CD14-positive monocyte (primary cell): Measurements from ENCODE around the gene ULBP3. TPM values are rescaled to one million over a fixed set of nuclear protein-coding genes. Genes with fewer than 3 reads are reported as not detected.

Source experiments
- DNase-seq, 3 donors: peaks; one replicate each; pipeline ENCODE4 v3.0.0-alpha.2; 2011 to 2022
- H2AFZ ChIP-seq: 2 replicates; pipeline ENCODE4 v1.6.0; 2012; ENCODE audit warnings: mild to moderate bottlenecking, low read depth, low read length, inconsistent platforms; ENCODE audit not compliant: insufficient read depth, poor library complexity, severe bottlenecking
- H3K27ac ChIP-seq, 2 donors: 1 replicate in 1 of 2; 2 replicates in 1 of 2; pipeline ENCODE4 v1.5.1; 2012 to 2013; ENCODE audit warnings: low read length in 2 of 2, control low read depth in 1 of 2, inconsistent platforms in 1 of 2, low read depth in 1 of 2, mild to moderate bottlenecking in 1 of 2
- H3K27me3 ChIP-seq, 2 donors: one replicate each; pipeline versions ENCODE4 v1.6.0 to v1.6.1; 2011 to 2013; ENCODE audit warnings: low read length in 2 of 2; ENCODE audit not compliant: control insufficient read depth in 2 of 2, insufficient read depth in 2 of 2
- H3K36me3 ChIP-seq, 2 donors: replicated peaks in 1 of 2; 1 replicate in 1 of 2; 2 replicates in 1 of 2; pipeline versions ENCODE4 v1.5.1 to v1.6.1; 2012 to 2013; ENCODE audit warnings: low read length in 2 of 2, control low read depth in 1 of 2, inconsistent platforms in 1 of 2, mild to moderate bottlenecking in 1 of 2; ENCODE audit not compliant: insufficient read depth in 2 of 2, control insufficient read depth in 1 of 2
- H3K4me1 ChIP-seq, 2 donors: 1 replicate in 1 of 2; 2 replicates in 1 of 2; pipeline versions ENCODE4 v1.5.1 to v1.6.1; 2012 to 2013; ENCODE audit warnings: low read length in 2 of 2, control low read depth in 1 of 2, inconsistent platforms in 1 of 2, mild to moderate bottlenecking in 1 of 2, moderate library complexity in 1 of 2; ENCODE audit not compliant: insufficient read depth in 2 of 2, control insufficient read depth in 1 of 2
- H3K4me2 ChIP-seq: replicated peaks from 2 replicates; pipeline ENCODE3; 2012; ENCODE audit warnings: low read length, moderate library complexity, mild to moderate bottlenecking; ENCODE audit not compliant: poor library complexity, severe bottlenecking; ENCODE audit errors: extremely low read depth
- H3K4me3 ChIP-seq, 3 experiments: fragments of 200-600 bp in 1 of 3; sonication (generic) in 1 of 3; replicated peaks in 1 of 3; 1 replicate in 2 of 3; 2 replicates in 1 of 3; pipeline ENCODE4 v1.5.1; 2011 to 2013; ENCODE audit warnings: low read length in 3 of 3, mild to moderate bottlenecking in 3 of 3, control low read depth in 2 of 3, low read depth in 2 of 3, inconsistent platforms in 1 of 3, moderate library complexity in 1 of 3
- H3K79me2 ChIP-seq: 2 replicates; pipeline ENCODE4 v1.6.0; 2012; ENCODE audit warnings: mild to moderate bottlenecking, control low read depth, inconsistent platforms, low read length, moderate library complexity; ENCODE audit not compliant: insufficient read depth
- H3K9ac ChIP-seq: 2 replicates; pipeline ENCODE4 v1.6.0; 2017; ENCODE audit warnings: low read length, mild to moderate bottlenecking; ENCODE audit not compliant: insufficient read depth, poor library complexity, severe bottlenecking
- H3K9me3 ChIP-seq, 2 donors: replicated peaks in 1 of 2; 1 replicate in 1 of 2; 2 replicates in 1 of 2; pipeline versions ENCODE4 v1.5.1 to v1.6.1; 2012 to 2013; ENCODE audit warnings: low read length in 2 of 2, control low read depth in 1 of 2; ENCODE audit not compliant: control insufficient read depth in 1 of 2, insufficient read depth in 1 of 2
- H4K20me1 ChIP-seq: 2 replicates; pipeline ENCODE4 v1.6.0; 2012; ENCODE audit warnings: mild to moderate bottlenecking, low read length, control low read depth, moderate library complexity; ENCODE audit not compliant: insufficient read depth
- H3K27ac Mint-ChIP-seq, 7 donors: one replicate each; pipeline ENCODE4 v1.8.0; 2020; ENCODE audit warnings: mild to moderate bottlenecking in 7 of 7, mixed read lengths in 7 of 7, moderate library complexity in 6 of 7, inconsistent platforms in 2 of 7
- H3K27me3 Mint-ChIP-seq, 3 donors: one replicate each; pipeline ENCODE4 v1.8.0; 2021 to 2022; ENCODE audit warnings: low read depth in 3 of 3, mild to moderate bottlenecking in 3 of 3, mixed read lengths in 3 of 3, moderate library complexity in 3 of 3, inconsistent platforms in 1 of 3
- H3K36me3 Mint-ChIP-seq, 2 donors: one replicate each; pipeline ENCODE4 v1.8.0; 2020; ENCODE audit warnings: mixed read lengths in 2 of 2, inconsistent platforms in 1 of 2, mild to moderate bottlenecking in 1 of 2
- H3K4me1 Mint-ChIP-seq: one replicate; pipeline ENCODE4 v1.8.0; 2020; ENCODE audit warnings: mild to moderate bottlenecking, mixed read lengths
- H3K4me3 Mint-ChIP-seq, 2 donors: one replicate each; pipeline ENCODE4 v1.8.0; 2020; ENCODE audit warnings: mild to moderate bottlenecking in 2 of 2, mixed read lengths in 2 of 2, moderate library complexity in 1 of 2
- H3K9me3 Mint-ChIP-seq, 7 donors: one replicate each; pipeline ENCODE4 v1.8.0; 2020 to 2022; ENCODE audit warnings: mixed read lengths in 7 of 7, mild to moderate bottlenecking in 6 of 7, moderate library complexity in 6 of 7, inconsistent platforms in 2 of 7
- CTCF ChIP-seq: fragments of 200-600 bp; IDR thresholded peaks from one replicate; pipeline ENCODE4 v1.8.0; 2022; ENCODE audit warnings: antibody characterized with exemption, mild to moderate bottlenecking
- WGBS: methylation state at CpG from one replicate; pipeline ENCODE4 v1.1.5; 2013; ENCODE audit warnings: missing lambda C conversion rate; ENCODE audit not compliant: insufficient coverage; 5-methylcytosine and 5-hydroxymethylcytosine counted together
- intact Hi-C, 2 donors: fragments of 100-400 bp; cut with micrococcal nuclease; formaldehyde crosslinking; loops; one replicate each; pipeline versions ENCODE4 v1.15.0 to v1.15.1; 2023
- polyA plus RNA-seq, 3 donors: library from polyadenylated mRNA; depleted of rRNA in 1 of 3; unstranded in 2 of 3; stranded (reverse) in 1 of 3; fragments of 300-500 nt in 2 of 3; fragments of >200 nt in 1 of 3; fragmentation: Illumina TruSeq in 2 of 3; gene quantifications; 1 replicate in 2 of 3; 2 replicates in 1 of 3; pipeline ENCODE4 v1.2.3, GENCODE V29; 2012 to 2021

ULBP3 gene
- polyA plus RNA-seq, 3 donors: 0.08 TPM; not detected in 2

- Mint-ChIP-seq H3K9me3 (no peaks in the 10 kb centered on the region), H3K4me1 (no peaks in the 10 kb centered on the region), H3K4me3 (no peak overlapping the region), H3K36me3 (no peaks in the 10 kb centered on the region), H3K27me3 (peaks cover 14 to 33% (median 26%) of the 10 kb centered on the region in 3 donors), H3K27ac (no peak overlapping the region)
- WGBS: no CpG with 5 or more reads among the region's 4 CpGs
- Histone ChIP-seq H3K4me1 (no peaks in the 10 kb centered on the region), H3K36me3 (no peaks in the 10 kb centered on the region), H3K4me2 (no peak overlapping the region), H2AFZ (no peak overlapping the region), H3K9me3 (no peaks in the 10 kb centered on the region), H3K27me3 (no peaks in the 10 kb centered on the region), H3K27ac (no peak overlapping the region), H3K9ac (no peak overlapping the region), H3K4me3 (no peak overlapping the region), H4K20me1 (no peaks in the 10 kb centered on the region), H3K79me2 (no peaks in the 10 kb centered on the region)
- no peak for TF ChIP-seq CTCF
- intact Hi-C loops: no loop called here
- no peak for DNase-seq
Measured at GRCh38 chr6:150048099-150048498, 20.8 kb downstream of the ULBP3 start.

- no peaks in the 10 kb centered on the region for H3K4me1 ChIP-seq
- no peaks in the 10 kb centered on the region for H3K9me3 ChIP-seq
- Mint-ChIP-seq H3K4me1 (no peaks in the 10 kb centered on the region), H3K36me3 (no peaks in the 10 kb centered on the region), H3K9me3 (no peaks in the 10 kb centered on the region), H3K4me3 (no peak overlapping the region), H3K27ac (no peak overlapping the region), H3K27me3 (peaks cover 15 to 33% (median 22%) of the 10 kb centered on the region in 3 donors)
- H3K9ac ChIP-seq: no peak overlapping the region
- intact Hi-C loops: no loop called here
- H3K4me2 ChIP-seq: no peak overlapping the region
- no peak for DNase-seq
- no peaks in the 10 kb centered on the region for H3K79me2 ChIP-seq
- no peaks in the 10 kb centered on the region for H3K27me3 ChIP-seq
- H4K20me1 ChIP-seq: no peaks in the 10 kb centered on the region
- no peak overlapping the region for H3K27ac ChIP-seq
- TF ChIP-seq CTCF: no peak
- no peak overlapping the region for H2AFZ ChIP-seq
- no CpG with 5 or more reads among the region's 1 CpG for WGBS
- no peak overlapping the region for H3K4me3 ChIP-seq
- no peaks in the 10 kb centered on the region for H3K36me3 ChIP-seq
Measured at GRCh38 chr6:150046943-150047342, 22.0 kb downstream of the ULBP3 start.
